RPMI7951 (cell line): Measurements from ENCODE around the gene DNTTIP2. TPM values are rescaled to one million over a fixed set of nuclear protein-coding genes. Genes with fewer than 3 reads are reported as not detected.
"Not testable (repeated sequence)": the region's sequence is repeated elsewhere in the genome, so short reads cannot be mapped to it uniquely, and the experiment has no call there.

Experiments used
- DNase-seq: peaks from one replicate; pipeline ENCODE4 v3.0.0-alpha.2; 2012; ENCODE audit warnings: low read depth
- total RNA-seq: library from RNA; depleted of rRNA; stranded (reverse); fragments of >200 nt; shearing (Covaris generic); gene quantifications from 2 replicates; pipeline ENCODE4 v1.2.3, GENCODE V29; 2014; rRNA removed

The DNTTIP2 gene
- total RNA-seq: 29.4 and 53.9 TPM in 2 replicates

DNA sequence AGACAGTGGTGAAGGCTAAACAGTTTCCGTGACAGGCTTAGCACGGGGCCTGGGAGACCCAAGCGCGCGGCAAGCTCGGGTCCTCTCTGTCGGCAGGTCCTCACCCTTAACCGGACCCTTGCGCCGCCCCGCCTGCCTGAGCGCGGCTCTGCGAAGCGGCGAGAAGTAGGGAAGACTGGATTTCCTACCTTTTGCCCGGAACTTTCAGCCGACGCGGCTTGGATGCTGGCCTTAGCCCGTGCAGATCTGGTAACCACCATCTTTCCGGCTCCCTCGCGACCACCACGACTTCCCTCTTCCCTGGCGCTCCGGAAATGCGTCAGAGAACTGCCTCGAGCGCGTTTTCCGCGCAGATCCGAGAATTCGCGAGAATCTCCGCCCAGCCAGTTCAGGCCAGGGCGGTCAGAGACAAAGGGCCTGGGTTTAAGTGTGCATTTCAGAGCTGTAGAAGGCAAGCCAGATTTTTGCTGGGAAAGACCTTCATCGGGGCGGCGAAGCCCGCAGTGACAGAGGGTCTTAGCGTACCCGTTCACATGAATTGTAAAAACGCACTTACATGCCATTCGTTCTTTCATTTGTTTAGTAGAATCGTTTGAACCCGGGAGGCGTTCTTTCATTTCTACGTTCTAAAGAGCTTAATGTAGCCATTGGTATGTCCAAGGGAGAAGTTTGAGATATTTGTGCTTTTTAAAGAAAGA lies at the start of gene DNTTIP2:
Gene DNTTIP2, minus strand, starts transcription at position 318 of the 698 bp plus-strand sequence. Its CDS starts 58 bp downstream, at position 260.
- peak; percentile 90 for DNase-seq

DNA sequence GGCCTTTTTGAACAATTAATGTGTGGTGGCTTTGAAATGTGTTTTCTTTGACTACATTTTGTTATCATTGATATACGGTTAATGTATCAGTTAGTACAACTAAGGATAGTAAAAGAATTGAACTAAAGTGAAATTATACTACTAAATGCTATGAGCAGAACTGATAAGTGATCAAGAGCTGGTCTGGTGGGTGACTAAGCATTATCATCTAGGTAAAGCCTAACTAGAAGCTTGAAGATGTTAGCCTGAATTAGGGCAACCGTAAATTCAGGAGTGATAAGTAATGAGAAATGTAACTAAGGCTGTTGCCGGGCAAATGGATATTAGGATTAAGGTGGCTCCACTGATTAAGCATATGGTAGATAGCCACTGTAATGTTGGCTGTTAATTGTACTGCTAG lies 46.2 kb upstream of the DNTTIP2 start:
- no peak for DNase-seq

DNA sequence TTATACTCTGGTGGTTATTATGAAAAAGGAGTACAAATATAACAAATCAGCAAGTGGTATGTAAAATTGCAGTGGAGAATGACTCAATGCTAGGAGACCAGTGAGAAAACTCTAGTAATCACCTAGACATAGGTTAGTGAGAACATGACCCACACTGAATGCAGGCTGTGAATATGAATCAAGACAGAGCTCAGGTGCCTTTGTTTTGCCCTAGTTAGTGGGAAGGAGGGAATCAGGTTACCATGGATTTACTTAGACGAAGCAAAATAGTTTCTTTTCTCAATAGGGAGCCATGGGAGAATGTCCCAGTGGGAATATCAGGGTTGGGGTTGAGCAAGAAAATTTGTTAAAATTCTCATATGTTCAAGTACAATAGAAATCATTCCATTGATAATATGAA lies 40.8 kb upstream of the DNTTIP2 start:
- no peak for DNase-seq

- DNase-seq: no peak
Measured at GRCh38 chr1:93917302-93917701, 38.3 kb upstream of the DNTTIP2 start.

- not testable (repeated sequence) for DNase-seq
Measured at GRCh38 chr1:93910880-93911279, 31.9 kb upstream of the DNTTIP2 start.

DNA sequence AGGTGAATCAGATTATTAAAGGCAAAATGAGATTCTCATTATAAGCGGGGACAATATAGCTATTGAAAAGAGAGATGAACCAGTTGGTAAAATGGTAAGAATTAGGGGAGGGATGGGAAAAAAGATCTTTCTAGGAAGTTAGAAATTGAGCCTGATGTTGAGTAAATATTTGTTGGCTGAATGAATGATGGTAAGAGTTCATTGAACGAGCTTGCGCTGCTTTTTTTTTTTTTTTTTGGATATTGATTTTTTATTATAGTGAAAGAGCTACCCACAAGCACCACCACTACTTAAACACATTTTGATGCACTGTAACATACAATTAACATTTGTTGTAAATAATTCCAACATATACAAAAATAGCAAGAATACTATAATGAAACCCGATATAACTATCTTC lies 31.3 kb upstream of the DNTTIP2 start:
- no peak for DNase-seq

- peak; percentile 94 for DNase-seq
Measured at GRCh38 chr1:93909146-93910050, 30.4 kb upstream of the DNTTIP2 start, which contains the start of gene GCLM. Gene GCLM, minus strand, starts transcription at chr1:93909430. Its CDS starts 267 bp downstream, at chr1:93909163.

DNA sequence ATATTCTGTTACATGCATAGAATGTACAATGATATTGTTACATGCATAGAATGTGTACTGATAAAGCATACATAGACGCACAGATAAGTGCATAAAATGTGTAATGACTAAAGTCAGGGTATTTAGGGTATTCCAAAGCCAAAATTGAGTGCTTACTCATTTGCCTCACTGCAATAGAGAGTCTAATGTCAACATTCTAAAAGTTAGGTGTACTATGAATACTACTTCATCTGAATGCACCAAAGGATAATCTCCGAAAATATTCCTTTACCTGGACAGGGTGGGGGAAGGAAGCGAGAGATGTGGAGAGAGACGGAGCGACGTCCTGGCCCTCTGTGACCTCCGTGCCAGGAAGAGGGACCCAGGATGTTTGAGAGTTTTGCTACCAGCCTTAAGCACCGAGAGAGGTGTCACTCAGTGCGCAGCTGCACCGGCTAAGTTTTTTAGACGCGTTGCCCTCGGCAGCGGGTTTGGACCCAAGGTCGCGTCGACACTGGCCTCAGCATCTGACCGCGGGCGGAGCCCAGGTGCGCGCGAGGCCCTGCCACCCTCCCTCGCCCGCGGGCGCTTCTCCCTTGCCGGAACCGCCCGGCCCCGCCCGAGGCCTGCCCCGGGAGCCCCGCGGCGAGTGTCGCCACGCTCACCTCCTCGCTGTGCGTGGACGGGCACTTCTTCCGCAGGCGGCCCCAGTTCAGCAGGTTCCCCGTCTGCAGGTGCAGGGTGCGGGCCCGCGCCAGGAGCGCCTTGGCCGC lies 29.6 kb upstream of the DNTTIP2 start:
- DNase-seq: peak; percentile 19

GRCh38 chr1:93907718-93908117 lies 28.7 kb upstream of the DNTTIP2 start:
- DNase-seq: peak; percentile 78

DNA sequence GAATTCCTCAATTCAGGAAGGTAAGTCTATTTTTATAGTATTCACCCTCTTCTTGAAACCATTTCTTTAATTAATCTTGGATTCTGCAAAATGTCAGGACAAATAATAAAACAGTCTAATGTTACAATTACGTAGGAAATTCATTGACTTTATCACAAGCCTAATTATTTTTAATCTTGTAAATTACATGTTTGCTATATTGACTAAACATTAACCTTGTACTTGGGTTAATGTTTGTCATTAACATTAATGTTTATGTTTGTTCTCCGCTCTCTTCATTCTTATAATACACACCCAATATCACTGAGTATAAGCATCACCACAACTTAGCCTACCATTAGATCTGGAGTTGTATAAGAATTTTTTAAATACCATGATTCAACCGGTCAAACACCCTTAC lies 27.5 kb upstream of the DNTTIP2 start:
- no peak for DNase-seq

DNA sequence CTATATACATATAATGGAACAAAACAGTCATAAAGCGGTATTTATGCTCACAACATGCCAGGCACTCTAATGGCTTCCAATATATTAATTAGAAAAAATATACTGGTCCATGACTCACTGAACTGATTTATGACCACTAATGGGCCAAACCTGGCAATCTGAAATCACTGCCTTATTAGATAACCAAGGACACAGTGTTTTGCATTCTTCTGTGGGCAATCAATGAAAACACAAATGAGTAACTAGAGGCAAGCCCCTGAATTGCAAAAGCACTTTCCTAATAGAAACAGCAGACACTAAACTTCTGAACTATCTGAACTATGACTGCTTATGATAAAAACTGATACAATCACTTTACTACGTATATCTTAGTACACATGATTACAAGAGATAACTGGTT lies 26.7 kb upstream of the DNTTIP2 start:
- peak; percentile 16 for DNase-seq

DNA sequence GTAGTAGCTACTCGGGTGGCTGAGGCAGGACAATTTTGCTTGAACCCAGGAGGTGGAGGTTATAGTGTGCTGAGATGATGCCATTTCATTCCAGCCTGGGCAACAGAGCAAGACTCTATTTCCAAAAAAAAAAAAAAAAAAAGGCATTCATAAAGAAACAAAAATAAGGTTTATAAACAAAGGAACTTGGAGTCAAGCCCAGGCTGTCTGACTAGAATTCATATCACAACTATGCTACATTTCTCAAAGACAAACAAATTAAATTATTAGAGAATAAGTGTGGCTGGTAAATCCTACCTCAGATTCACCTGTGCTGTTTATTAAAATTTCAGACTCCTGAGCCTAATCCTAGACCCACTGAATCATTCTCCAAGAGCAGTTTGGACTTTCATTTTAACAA lies 26.0 kb upstream of the DNTTIP2 start:
- no peak for DNase-seq

DNA sequence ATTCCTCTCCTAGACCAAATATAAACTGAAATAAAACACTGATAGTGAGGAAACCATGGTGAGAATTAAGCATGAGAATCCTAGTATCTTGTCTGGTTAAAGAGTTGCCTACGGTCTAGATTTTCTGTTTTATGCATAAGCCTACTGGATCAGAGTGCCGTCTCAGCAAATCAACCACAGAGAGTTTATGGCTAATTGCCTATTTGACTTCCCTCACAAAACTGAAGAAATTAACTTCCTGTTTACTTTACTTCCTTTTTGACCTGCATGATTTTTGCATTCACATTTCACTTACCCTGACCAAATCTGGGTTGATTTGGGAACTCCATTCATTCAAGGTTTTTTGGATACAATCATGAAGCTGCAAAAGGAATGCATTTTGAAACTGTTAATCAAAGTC lies 25.2 kb upstream of the DNTTIP2 start:
- DNase-seq: no peak

GRCh38 chr1:93900723-93901504 lies 21.9 kb upstream of the DNTTIP2 start:
- DNase-seq: no peak

DNA sequence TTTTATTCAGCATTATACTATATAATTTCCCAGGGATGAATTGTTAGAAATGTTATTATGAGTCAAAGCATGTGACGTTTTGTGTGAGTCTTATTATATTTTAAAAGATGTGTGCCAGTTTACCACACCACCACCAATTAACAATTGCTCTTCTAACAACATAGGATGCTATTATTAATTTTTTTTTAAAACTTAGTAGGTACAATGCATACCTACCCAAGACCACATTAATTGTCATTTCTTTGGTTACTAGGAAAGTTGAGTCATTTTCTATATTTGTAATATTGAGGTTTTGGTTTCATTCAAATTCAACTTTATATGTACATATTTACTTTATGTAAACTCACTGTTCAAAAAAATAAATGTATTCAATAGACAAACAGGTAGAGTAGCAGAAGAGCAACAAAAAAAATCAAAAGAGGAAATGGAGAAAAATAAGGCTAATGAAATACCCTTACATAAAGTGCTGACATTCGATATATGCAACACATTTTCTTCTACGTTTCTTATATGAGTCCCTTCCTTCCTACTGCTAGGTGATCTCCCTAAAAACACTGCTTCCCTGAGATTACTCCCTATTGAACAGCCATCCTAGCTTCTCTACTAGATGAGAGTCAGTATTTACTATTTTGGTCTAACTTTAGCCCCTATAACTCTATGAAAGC lies 20.7 kb upstream of the DNTTIP2 start:
- no peak for DNase-seq

DNA sequence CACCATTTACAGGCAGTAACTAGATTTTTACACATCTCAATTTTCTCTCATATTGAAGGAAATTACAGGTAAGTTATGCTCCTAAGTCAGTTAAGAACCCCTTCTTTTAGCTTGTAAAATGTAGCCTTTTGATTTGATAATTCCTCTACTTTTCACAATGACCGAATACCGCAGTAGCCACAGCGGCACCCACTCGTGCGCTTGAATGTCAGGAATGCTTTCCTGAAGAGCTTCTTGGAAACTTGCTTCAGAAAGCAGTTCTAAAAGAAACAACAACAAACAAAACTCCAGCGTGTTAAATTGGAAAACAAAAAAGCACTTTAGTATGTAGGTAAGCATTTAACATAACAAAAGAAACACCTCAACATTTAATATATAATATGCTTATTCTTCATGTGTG lies 9.9 kb upstream of the DNTTIP2 start:
- DNase-seq: no peak

DNA sequence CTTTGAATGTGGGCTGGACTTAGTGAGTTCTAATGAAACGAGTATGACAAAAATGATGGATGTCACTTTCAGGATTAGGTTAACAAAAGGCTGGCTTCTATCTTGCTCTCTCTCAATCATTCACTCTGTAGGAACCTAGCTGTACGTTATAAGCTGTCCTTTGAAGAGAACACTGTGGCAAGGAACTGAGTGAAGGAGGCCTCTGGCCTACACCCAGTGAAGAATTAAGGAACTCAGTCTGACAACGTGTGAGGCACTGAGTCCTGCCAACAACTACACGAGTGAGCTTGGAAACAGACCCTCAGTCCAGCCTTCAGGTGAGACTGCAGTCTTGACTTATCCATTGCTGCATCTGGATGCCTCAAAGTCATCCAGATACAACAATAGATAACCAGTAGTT lies 3.3 kb upstream of the DNTTIP2 start:
- DNase-seq: no peak

DNA sequence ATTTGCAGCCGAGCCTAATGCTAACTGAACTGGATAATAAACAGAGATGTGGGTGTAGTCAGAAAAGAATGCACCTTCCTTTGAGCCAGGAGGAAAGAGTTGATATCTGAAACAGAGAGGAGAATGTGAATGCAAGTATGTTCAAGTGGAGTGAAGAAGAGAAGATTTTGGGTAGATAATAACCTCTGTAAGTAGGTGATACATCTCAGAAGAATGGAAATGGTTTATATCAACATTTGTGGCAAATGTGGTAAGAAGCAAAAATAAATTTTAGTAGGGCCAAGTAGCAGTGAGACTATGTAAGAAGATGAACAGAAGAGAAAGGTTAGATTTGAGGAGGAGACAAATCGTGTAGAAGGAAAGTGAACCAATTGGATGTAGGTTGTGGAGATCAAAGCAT lies 1.7 kb upstream of the DNTTIP2 start:
- DNase-seq: no peak

DNA sequence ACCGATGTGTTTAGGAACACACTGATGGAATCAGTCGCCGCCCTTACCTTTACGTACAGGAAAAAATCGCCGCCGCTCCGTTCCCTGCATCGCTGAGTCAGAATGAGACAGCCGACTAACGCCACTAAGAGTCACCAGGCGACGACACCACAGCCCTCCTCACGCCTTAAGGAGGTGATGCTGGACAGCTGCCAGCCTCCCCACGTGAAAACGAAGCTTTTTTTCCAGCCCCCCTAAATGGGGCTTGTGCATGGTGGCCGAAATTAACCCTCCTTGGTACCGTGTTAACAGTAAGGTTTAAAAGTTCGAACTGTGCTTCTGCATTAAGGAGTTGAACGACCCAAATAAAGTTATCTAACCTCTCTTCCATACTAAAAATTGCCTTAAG lies 511 bp downstream of the DNTTIP2 start:
- DNase-seq: peak; percentile 56

GRCh38 chr1:93877529-93877928 lies 1.5 kb downstream of the DNTTIP2 start:
- DNase-seq: no peak

GRCh38 chr1:93876244-93876643 lies 2.8 kb downstream of the DNTTIP2 start:
- DNase-seq: no peak
